Activated CD4-positive, alpha-beta T cell treated with anti-CD3 and anti-CD28 coated beads for 4 hours (primary cell): Measurements from ENCODE around the gene PCDHGA11.
"Not testable (repeated sequence)": the region's sequence is repeated elsewhere in the genome, so short reads cannot be mapped to it uniquely, and the experiment has no call there.

Experiments
- DNase-seq, 2 donors: peaks; one replicate each; pipeline ENCODE4 v3.0.0-alpha.2; 2020

PCDHGA11 gene

DNA sequence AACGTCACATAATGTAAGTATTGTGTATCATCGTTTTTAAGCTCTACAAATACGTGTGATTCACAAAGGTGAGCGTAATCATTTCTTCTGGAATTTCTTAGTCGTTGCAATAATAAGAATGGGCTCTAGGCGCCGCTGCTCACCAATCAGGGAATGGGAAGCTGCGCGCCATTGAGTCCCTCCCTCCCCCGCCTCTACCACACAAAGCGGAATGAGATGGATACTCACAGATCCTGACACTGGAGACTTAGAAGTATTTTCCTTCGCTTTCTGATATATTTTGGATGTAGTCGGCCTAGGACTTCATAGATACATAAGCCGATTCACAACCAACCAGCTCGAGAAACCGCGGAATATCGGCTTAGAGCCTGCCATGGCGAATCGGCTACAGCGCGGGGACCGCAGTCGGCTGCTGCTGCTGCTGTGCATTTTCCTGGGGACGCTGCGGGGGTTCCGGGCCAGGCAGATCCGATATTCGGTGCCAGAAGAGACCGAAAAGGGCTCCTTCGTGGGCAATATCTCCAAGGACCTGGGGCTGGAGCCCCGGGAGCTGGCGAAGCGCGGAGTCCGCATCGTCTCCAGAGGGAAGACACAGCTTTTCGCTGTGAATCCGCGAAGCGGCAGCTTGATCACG, at the start of gene PCDHGA11:
Gene PCDHGA11, plus strand, starts transcription at position 197 of the 634 bp plus-strand sequence. Its CDS starts 177 bp downstream, at position 374.
- DNase-seq, result peak in 1 of 2 donors; percentile 24

DNA sequence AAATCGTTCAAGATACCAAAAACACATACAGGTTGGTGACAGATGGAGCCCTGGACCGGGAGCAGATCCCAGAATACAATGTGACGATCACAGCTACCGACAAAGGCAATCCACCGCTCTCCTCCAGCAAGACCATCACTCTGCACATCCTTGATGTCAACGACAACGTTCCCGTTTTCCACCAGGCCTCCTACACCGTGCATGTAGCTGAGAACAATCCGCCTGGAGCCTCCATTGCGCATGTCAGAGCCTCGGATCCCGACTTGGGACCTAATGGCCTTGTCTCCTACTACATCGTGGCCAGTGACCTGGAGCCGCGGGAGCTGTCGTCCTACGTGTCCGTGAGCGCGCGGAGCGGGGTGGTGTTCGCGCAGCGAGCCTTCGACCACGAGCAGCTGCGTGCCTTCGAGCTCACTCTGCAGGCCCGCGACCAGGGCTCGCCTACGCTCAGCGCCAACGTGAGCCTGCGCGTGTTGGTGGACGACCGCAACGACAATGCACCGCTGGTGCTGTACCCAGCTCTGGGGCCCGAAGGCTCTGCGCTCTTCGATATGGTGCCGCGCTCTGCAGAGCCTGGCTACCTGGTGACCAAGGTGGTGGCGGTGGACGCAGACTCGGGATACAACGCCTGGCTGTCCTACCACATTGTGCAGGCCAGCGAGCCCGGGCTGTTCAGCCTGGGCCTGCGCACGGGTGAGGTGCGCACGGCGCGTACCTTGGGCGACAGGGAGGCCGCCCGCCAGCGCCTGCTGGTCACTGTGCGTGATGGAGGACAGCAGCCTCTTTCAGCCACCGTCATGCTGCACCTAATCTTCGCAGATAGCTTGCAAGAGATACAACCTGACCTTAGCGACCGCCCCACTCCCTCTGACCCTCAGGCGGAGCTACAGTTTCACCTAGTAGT, 49.0 kb upstream of the PCDHGA11 start:
- DNase-seq, result no peak

DNA sequence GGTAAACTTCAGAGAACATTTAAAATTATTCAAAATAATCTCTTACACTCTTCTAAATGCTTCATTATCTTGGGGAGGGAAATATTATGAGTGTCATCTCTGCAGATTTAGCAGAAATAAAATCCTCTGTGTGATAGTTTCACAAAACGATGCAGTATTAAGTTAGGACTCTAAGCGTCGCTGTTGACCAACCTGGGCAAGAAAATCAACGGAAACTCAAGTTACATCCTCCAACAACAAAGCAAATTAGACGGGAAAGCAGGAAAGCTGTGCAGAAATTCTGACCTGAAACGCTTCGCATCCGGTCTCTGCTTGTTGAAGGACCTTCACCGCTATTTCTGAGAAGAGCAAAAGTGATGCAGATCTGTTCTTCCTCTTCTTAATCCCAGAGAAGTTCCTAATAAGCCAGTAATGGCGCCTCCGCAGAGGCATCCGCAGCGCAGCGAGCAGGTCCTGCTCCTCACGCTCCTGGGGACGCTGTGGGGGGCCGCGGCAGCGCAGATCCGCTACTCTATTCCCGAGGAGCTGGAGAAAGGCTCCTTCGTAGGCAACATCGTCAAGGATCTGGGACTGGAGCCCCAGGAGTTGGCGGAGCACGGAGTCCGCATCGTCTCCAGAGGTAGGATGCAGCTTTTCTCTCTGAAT, 47.1 kb upstream of the PCDHGA11 start, which contains the start of gene PCDHGA6:
Gene PCDHGA6, plus strand, starts transcription at position 219 of the 645 bp plus-strand sequence. Its CDS starts 193 bp downstream, at position 412.
- no peak for DNase-seq

DNA sequence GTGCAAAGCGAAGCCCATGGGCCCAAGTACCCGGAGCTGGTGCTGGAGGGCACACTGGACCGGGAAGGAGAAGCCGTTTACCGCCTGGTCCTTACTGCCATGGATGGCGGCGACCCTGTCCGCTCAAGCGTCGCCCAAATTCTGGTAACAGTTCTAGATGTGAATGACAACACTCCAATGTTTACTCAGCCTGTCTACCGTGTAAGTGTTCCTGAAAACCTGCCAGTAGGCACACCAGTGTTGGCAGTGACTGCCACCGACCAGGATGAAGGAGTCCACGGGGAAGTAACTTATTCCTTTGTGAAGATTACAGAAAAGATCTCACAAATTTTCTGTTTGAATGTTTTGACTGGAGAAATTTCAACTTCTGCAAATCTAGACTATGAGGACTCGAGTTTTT, 46.2 kb upstream of the PCDHGA11 start:
- DNase-seq, result no peak

DNA sequence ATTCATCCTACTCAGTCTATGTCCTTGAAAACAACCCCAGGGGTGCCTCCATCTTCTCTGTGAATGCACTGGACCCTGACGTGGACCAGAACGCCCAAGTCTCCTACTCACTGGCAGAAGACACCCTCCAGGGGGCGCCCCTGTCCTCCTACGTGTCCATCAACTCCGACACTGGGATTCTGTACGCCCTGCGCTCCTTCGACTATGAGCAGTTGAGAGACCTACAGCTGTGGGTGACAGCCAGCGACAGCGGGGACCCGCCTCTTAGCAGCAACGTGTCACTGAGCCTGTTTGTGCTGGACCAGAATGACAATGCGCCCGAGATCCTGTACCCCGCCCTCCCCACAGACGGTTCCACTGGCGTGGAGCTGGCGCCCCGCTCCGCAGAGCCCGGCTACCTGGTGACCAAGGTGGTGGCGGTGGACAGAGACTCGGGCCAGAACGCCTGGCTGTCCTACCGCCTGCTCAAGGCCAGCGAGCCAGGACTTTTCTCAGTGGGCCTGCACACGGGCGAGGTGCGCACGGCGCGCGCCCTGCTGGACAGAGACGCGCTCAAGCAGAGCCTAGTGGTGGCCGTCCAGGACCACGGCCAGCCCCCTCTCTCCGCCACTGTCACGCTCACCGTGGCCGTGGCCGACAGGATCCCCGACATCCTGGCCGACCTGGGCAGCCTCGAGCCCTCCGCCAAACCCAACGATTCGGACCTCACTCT, 45.3 kb upstream of the PCDHGA11 start:
- DNase-seq, result not testable (repeated sequence)

DNA sequence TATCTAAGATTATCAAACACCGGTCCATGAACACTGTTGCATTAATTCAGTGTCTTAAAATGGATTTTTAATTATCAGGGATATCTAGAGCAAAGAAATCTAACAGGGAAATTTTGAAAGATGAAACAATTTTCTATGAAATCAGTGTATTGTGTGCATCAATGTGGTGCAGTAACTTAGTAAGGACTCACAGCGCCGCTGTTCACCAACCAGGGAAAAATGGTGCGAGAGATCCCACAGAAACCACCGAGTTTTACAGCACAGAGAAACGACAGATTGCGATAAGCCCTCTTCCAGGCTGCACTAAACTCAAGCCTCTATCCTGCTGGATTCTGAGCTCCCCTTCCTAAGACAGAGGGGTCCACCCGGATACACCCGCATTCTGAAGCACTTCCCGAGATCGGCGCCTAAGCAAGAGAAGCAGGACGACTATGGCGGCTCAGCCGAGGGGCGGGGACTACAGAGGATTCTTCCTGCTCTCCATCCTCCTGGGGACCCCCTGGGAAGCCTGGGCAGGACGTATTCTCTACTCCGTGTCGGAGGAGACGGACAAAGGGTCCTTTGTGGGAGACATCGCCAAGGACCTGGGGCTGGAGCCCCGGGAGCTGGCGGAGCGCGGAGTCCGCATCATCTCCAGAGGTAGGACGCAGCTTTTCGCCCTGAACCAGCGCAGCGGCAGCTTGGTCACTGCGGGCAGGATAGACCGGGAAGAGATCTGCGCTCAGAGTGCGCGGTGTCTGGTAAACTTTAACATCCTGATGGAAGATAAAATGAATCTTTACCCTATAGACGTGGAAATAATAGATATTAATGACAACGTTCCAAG, 38.2 kb upstream of the PCDHGA11 start, which contains the start of gene PCDHGA7:
Gene PCDHGA7, plus strand, starts transcription at position 274 of the 826 bp plus-strand sequence. Its CDS starts 158 bp downstream, at position 432.
- no peak for DNase-seq

DNA sequence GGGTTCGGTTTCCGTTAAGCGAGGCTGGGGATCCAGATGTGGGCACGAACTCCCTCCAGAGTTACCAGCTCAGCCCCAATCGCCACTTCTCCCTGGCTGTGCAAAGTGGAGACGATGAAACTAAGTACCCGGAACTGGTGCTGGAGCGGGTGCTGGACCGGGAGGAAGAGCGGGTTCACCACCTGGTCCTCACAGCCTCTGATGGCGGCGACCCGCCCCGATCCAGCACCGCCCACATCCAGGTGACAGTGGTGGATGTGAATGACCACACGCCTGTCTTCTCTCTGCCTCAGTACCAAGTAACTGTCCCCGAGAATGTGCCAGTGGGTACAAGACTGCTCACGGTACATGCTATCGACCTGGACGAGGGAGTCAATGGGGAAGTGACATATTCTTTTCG, 37.5 kb upstream of the PCDHGA11 start:
- DNase-seq, result no peak

DNA sequence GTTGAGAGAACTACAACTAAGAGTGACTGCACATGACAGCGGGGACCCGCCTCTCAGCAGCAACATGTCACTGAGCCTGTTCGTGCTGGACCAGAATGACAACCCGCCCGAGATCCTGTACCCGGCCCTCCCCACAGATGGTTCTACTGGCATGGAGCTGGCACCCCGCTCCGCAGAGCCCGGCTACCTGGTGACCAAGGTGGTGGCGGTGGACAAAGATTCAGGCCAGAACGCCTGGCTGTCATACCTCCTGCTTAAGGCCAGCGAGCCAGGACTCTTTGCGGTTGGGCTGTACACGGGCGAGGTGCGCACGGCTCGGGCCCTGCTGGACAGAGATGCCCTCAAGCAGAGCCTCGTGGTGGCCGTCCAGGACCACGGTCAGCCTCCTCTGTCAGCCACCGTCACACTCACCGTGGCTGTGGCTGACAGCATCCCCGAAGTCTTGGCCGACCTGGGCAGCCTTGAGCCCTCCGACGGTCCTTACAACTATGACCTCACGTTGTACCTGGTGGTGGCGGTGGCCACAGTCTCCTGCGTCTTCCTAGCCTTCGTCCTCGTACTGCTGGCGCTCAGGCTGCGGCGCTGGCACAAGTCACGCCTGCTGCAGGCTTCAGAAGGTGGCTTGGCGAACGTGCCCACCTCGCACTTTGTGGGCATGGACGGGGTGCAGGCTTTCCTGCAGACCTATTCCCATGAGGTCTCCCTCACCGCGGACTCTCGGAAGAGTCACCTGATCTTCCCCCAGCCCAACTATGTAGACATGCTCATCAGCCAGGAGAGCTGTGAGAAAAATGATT, 36.2 kb upstream of the PCDHGA11 start:
- no peak for DNase-seq

DNA sequence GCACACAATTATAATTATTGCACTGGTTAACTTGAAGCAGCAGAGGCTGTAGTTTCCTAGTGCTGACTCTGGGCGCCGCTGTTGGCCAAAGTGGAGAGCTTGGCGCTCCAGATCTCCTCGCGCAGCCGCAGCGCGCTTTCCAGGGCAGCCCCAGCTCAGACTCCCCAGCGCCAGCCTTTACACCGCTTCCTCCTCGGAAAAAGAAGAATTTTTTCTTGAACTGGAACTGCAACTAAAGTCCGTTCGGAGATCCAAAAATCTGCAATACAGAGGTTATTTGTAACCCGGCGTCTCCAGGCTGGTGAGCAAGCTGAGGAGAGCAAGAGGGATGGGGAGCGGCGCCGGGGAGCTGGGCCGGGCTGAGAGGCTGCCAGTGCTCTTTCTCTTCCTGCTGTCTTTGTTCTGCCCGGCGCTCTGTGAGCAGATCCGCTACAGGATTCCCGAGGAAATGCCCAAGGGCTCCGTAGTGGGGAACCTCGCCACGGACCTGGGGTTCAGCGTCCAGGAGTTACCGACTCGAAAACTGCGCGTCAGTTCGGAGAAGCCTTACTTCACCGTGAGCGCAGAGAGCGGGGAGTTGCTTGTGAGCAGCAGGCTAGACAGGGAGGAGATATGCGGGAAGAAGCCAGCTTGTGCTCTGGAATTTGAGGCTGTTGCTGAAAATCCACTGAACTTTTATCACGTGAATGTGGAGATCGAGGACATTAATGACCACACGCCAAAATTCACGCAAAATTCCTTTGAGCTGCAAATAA, 33.1 kb upstream of the PCDHGA11 start, which contains the start of gene PCDHGB4:
Gene PCDHGB4, plus strand, starts transcription at position 142 of the 755 bp plus-strand sequence. Its CDS starts 187 bp downstream, at position 329.
- DNase-seq, result not testable (repeated sequence)

DNA sequence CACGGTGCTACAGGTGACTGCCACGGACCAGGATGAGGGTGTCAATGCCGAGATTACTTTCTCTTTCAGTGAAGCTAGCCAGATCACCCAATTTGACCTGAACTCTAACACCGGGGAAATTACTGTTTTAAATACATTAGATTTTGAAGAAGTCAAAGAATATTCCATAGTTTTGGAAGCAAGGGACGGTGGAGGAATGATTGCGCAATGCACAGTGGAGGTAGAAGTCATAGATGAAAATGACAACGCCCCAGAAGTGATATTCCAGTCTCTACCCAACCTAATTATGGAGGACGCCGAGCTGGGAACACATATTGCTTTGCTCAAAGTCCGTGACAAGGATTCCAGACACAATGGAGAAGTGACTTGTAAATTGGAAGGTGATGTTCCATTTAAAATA, 32.2 kb upstream of the PCDHGA11 start:
- DNase-seq, result no peak

DNA sequence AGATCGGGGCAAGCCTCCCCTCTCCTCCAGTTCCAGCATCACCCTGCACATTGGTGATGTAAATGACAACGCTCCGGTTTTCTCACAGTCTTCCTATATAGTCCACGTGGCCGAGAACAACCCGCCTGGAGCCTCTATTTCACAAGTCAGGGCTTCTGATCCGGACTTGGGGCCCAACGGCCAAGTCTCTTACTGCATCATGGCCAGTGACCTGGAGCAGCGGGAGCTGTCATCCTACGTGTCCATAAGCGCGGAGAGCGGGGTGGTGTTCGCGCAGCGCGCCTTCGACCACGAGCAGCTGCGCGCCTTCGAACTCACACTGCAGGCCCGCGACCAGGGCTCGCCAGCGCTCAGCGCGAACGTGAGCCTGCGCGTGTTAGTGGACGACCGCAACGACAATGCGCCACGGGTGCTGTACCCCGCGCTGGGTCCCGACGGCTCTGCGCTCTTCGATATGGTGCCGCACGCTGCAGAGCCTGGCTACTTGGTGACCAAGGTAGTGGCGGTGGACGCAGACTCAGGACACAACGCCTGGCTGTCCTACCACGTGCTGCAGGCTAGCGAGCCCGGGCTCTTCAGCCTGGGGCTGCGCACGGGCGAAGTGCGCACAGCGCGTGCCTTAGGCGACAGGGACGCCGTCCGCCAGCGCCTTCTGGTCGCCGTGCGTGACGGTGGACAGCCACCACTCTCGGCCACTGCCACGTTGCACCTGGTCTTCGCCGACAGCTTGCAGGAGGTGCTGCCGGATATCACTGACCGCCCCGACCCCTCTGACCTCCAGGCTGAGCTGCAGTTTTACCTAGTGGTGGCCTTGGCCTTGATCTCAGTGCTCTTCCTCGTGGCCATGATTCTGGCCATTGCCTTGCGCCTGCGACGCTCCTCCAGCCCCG, 31.5 kb upstream of the PCDHGA11 start:
- DNase-seq, result no peak

DNA sequence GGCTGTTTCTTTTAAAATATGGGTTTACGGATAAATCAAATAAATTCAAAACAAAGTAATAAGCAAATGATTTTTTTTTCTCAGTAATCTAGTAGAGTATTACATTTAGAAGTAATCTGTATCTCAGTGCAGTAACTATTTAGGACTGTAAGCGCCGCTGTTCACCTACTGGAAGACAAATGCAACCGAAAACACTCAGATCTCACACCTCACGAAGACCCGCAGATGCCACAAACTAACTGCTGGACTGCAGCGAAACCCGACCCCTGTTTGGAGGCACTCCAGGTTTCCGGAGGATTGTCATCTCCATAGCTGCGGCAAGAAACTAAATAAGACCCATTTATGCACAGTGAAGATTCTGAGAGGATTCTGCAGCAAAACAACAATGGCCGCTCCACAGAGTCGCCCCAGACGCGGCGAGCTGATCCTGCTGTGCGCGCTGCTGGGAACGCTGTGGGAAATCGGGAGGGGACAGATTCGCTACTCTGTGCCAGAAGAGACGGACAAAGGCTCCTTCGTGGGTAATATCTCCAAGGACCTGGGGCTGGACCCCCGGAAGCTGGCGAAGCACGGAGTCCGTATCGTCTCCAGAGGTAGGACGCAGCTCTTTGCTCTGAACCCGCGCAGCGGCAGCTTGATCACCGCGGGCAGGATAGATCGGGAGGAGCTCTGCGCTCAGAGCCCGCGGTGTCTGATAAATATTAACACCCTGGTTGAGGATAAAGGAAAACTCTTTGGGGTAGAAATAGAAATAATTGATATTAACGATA, 28.2 kb upstream of the PCDHGA11 start, which contains the start of gene PCDHGA8:
Gene PCDHGA8, plus strand, starts transcription at position 205 of the 770 bp plus-strand sequence. Its CDS starts 181 bp downstream, at position 386.
- DNase-seq, result no peak

DNA sequence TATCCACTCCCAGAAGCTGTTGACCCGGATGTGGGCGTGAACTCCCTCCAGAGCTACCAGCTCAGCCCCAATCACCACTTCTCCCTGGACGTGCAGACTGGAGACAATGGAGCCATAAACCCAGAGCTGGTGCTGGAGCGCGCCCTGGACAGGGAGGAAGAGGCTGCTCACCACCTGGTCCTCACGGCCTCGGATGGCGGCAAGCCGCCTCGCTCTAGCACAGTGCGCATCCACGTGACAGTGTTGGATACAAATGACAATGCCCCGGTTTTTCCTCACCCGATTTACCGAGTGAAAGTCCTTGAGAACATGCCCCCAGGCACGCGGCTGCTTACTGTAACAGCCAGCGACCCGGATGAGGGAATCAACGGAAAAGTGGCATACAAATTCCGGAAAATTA, 27.6 kb upstream of the PCDHGA11 start:
- no peak for DNase-seq

DNA sequence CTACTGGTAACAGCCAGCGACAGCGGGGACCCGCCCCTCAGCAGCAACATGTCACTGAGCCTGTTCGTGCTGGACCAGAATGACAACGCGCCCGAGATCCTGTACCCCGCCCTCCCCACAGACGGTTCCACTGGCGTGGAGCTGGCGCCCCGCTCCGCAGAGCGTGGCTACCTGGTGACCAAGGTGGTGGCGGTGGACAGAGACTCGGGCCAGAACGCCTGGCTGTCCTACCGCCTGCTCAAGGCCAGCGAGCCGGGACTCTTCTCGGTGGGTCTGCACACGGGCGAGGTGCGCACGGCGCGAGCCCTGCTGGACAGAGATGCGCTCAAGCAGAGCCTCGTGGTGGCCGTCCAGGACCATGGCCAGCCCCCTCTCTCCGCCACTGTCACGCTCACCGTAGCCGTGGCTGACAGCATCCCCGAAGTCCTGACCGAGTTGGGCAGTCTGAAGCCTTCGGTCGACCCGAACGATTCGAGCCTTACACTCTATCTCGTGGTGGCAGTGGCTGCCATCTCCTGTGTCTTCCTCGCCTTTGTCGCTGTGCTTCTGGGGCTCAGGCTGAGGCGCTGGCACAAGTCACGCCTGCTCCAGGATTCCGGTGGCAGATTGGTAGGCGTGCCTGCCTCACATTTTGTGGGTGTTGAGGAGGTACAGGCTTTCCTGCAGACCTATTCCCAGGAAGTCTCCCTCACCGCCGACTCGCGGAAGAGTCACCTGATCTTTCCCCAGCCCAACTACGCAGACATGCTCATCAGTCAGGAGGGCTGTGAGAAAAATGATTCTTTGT, 26.3 kb upstream of the PCDHGA11 start:
- not testable (repeated sequence) for DNase-seq

DNA sequence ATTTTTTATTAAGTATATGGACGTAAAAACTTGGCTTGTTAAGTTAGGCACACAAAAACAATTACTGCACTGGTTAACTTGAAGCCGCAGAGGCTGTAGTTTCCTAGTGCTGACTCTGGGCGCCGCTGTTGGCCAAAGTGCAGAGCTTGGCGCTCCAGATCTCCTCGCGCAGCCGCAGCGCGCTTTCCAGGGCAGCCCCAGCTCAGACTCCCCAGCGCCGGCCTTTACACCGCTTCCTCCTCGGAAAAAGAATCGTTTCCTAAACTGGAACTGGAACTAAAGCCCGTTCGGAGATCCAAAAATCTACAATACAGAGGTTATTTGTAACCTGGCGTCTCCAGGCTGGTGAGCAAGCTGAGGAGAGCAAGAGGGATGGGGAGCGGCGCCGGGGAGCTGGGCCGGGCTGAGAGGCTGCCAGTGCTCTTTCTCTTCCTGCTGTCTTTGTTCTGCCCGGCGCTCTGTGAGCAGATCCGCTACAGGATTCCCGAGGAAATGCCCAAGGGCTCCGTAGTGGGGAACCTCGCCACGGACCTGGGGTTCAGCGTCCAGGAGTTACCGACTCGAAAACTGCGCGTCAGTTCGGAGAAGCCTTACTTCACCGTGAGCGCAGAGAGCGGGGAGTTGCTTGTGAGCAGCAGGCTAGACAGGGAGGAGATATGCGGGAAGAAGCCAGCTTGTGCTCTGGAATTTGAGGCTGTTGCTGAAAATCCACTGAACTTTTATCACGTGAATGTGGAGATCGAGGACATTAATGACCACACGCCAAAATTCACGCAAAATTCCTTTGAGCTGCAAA, 22.9 kb upstream of the PCDHGA11 start, which contains the start of gene PCDHGB5:
Gene PCDHGB5, plus strand, starts transcription at position 192 of the 796 bp plus-strand sequence. Its CDS starts 181 bp downstream, at position 373.
- not testable (repeated sequence) for DNase-seq

DNA sequence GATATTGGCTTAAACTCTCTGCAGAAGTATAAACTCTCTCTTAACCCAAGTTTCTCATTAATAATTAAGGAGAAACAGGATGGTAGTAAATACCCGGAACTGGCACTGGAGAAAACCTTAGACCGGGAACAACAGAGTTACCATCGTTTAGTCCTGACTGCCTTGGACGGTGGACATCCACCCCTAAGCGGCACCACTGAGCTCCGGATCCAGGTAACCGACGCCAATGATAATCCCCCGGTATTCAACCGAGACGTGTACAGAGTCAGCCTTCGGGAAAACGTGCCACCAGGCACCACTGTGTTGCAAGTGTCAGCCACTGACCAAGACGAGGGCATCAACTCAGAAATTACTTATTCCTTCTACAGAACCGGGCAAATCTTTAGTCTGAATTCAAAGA, 22.2 kb upstream of the PCDHGA11 start:
- no peak for DNase-seq
